OCI-LY7 (cell line): Measurements from ENCODE around the gene WEE1. TPM values are rescaled to one million over a fixed set of nuclear protein-coding genes. Genes with fewer than 3 reads are reported as not detected.

Experiments used
- BruUV-seq: library from RNA; stranded (reverse); fragments of 400-500 nt; replicated peaks from 2 replicates; lab custom pipeline; 2021; lab: Mats Ljungman, UMichigan
- CTCF ChIA-PET: fragments of 300-600 bp; sonication (Branson Sonifier 250); formaldehyde crosslinking; loops from one replicate; lab custom pipeline; 2022; ENCODE audit warnings: antibody characterized with exemption; ENCODE audit not compliant: unreplicated experiment; lab: Charles Lee
- POLR2A ChIA-PET: fragments of 300-600 bp; sonication (Branson Sonifier 250); formaldehyde crosslinking; loops from one replicate; lab custom pipeline; 2022; ENCODE audit warnings: antibody characterized with exemption; lab: Charles Lee
- DNase-seq: peaks from one replicate; pipeline ENCODE4 v3.0.0-alpha.2; 2015; ENCODE audit warnings: low spot score
- H2AFZ ChIP-seq: fragments of 200-600 bp; sonication (generic), shearing (Covaris generic); 2 replicates; pipeline ENCODE4 v1.6.1; 2014; ENCODE audit warnings: mild to moderate bottlenecking, antibody characterized with exemption, low read length, moderate library complexity
- H3K27ac ChIP-seq: fragments of 200-600 bp; sonication (generic); 2 replicates; pipeline ENCODE4 v1.5.1; 2014; ENCODE audit warnings: mixed run types, low read depth, mild to moderate bottlenecking, moderate library complexity, low read length, inconsistent platforms; ENCODE audit not compliant: poor library complexity, severe bottlenecking
- H3K36me3 ChIP-seq: fragments of 200-600 bp; sonication (generic); 2 replicates; pipeline ENCODE4 v1.6.1; 2014; ENCODE audit warnings: mild to moderate bottlenecking, antibody characterized with exemption, low read length, moderate library complexity, mixed read lengths; ENCODE audit not compliant: insufficient read depth
- H3K4me1 ChIP-seq: fragments of 200-600 bp; sonication (generic); 2 replicates; pipeline ENCODE4 v1.5.1; 2014; ENCODE audit warnings: mild to moderate bottlenecking, low read length; ENCODE audit not compliant: insufficient read depth, poor library complexity, severe bottlenecking
- H3K4me2 ChIP-seq: fragments of 200-600 bp; sonication (generic); 2 replicates; pipeline ENCODE4 v1.6.1; 2014; ENCODE audit warnings: mild to moderate bottlenecking, low read length
- H3K4me3 ChIP-seq: fragments of 200-600 bp; sonication (generic); 2 replicates; pipeline ENCODE4 v1.5.1; 2014; ENCODE audit warnings: mild to moderate bottlenecking, low read depth, low read length; ENCODE audit not compliant: poor library complexity, severe bottlenecking
- H3K79me2 ChIP-seq: fragments of 200-600 bp; sonication (generic); 2 replicates; pipeline ENCODE4 v1.6.1; 2016; ENCODE audit warnings: low read depth, mild to moderate bottlenecking, low read length, moderate library complexity, mixed read lengths; ENCODE audit not compliant: insufficient read depth
- H3K9me2 ChIP-seq: fragments of 200-600 bp; sonication (generic); 2 replicates; pipeline ENCODE4 v1.6.1; 2016; ENCODE audit warnings: mild to moderate bottlenecking, low read length, mixed read lengths; ENCODE audit not compliant: insufficient read depth
- H3K9me3 ChIP-seq: fragments of 200-600 bp; sonication (generic); 2 replicates; pipeline ENCODE4 v1.6.1; 2014; ENCODE audit warnings: mild to moderate bottlenecking, mixed run types, low read length, mixed read lengths
- H4K20me1 ChIP-seq: fragments of 200-600 bp; sonication (generic); 2 replicates; pipeline ENCODE4 v1.6.1; 2014; ENCODE audit warnings: mild to moderate bottlenecking, antibody characterized with exemption, low read length, moderate library complexity, mixed read lengths; ENCODE audit not compliant: insufficient read depth
- EZH2phosphoT487 ChIP-seq: fragments of 200-600 bp; sonication (generic); IDR thresholded peaks from 2 replicates; pipeline ENCODE4 v1.6.1; 2018; ENCODE audit warnings: low read depth, borderline replicate concordance, mild to moderate bottlenecking, mixed run types, antibody characterized with exemption, low read length, moderate library complexity, mixed read lengths
- intact Hi-C: fragments of 100-400 bp; cut with micrococcal nuclease; formaldehyde crosslinking; loops from one replicate; pipeline ENCODE4 v1.10.0; 2022; ENCODE audit not compliant: unreplicated experiment
- total RNA-seq, 2 experiments: library from RNA; depleted of rRNA in 1 of 2; stranded (reverse); fragments of >200 nt in 1 of 2; shearing (Covaris generic) in 1 of 2; gene quantifications; 2 replicates each; pipeline ENCODE4 v1.2.3, GENCODE V29; 2014 to 2022
- TF ChIP-seq, protein P1 (sequence below): fragments of 200-600 bp; sonication (generic); conservative IDR thresholded peaks from 2 replicates; pipeline ENCODE4 v1.5.1; 2014; ENCODE audit warnings: mild to moderate bottlenecking, antibody characterized with exemption, low read length, moderate library complexity, mixed read lengths

Gene WEE1
- total RNA-seq, 2 experiments from 2014 or later: 147 to 216 TPM

GRCh38 chr11:9568854-9569587 lies 4.4 kb upstream of the WEE1 start:
- Histone ChIP-seq H3K27ac (peak overlapping the region; percentile 78), H3K36me3 (no peaks in the 10 kb centered on the region), H3K4me1 (peaks cover 46% of the 10 kb centered on the region), H3K9me2 (no peaks in the 10 kb centered on the region), H3K9me3 (no peaks in the 10 kb centered on the region), H4K20me1 (no peaks in the 10 kb centered on the region), H3K79me2 (peaks cover 12% of the 10 kb centered on the region; the same call in 1 of the 2 replicates), H2AFZ (peak overlapping the region; percentile 55), H3K4me3 (peak overlapping the region; percentile 99), H3K4me2 (peak overlapping the region; percentile 88)
- intact Hi-C loops: no loop called here
- TF ChIP-seq EZH2phosphoT487: no peak
- TF ChIP-seq, protein P1, sequence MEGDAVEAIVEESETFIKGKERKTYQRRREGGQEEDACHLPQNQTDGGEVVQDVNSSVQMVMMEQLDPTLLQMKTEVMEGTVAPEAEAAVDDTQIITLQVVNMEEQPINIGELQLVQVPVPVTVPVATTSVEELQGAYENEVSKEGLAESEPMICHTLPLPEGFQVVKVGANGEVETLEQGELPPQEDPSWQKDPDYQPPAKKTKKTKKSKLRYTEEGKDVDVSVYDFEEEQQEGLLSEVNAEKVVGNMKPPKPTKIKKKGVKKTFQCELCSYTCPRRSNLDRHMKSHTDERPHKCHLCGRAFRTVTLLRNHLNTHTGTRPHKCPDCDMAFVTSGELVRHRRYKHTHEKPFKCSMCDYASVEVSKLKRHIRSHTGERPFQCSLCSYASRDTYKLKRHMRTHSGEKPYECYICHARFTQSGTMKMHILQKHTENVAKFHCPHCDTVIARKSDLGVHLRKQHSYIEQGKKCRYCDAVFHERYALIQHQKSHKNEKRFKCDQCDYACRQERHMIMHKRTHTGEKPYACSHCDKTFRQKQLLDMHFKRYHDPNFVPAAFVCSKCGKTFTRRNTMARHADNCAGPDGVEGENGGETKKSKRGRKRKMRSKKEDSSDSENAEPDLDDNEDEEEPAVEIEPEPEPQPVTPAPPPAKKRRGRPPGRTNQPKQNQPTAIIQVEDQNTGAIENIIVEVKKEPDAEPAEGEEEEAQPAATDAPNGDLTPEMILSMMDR: no peak
- ChIA-PET POLR2A (interaction anchor here (1.5 to 15.1 kb wide), 2 partner anchors 9 to 26 kb away, joined by 3 to 509 read pairs; no protein-coding TSS in a partner anchor), CTCF (no interaction called here)
- peak; percentile 63 for DNase-seq
- no TSS peak for BruUV-seq

GRCh38 chr11:9569588-9570164 lies 3.8 kb upstream of the WEE1 start:
- TF ChIP-seq EZH2phosphoT487: no peak
- TF ChIP-seq, protein P1: no peak
- Histone ChIP-seq H3K4me1 (peaks cover 46% of the 10 kb centered on the region), H3K36me3 (peaks cover 6% of the 10 kb centered on the region), H3K79me2 (peaks cover 18% of the 10 kb centered on the region), H4K20me1 (peaks cover 1% of the 10 kb centered on the region; the same call in 1 of the 2 replicates), H3K4me3 (peak overlapping the region; percentile 99), H3K27ac (peak overlapping the region; percentile 78), H3K9me2 (no peaks in the 10 kb centered on the region), H3K4me2 (peak overlapping the region; percentile 88), H3K9me3 (no peaks in the 10 kb centered on the region), H2AFZ (peak overlapping the region; percentile 55)
- ChIA-PET POLR2A (interaction anchor here (0.5 to 15.1 kb wide), 3 partner anchors 26 to 71 kb away, joined by 3 to 509 read pairs (median 3); no protein-coding TSS in a partner anchor), CTCF (interaction anchor here (0.6 kb wide), 1 partner anchor 35 kb away, joined by 3 read pairs; no protein-coding TSS in a partner anchor)
- DNase-seq: no peak
- no TSS peak for BruUV-seq
- intact Hi-C loops: loop anchor here (5.0 kb wide), 2 partner anchors 32 to 93 kb away; partner anchors contain the start of gene SWAP70
